ENCODE measurements around the gene ZBTB2. TPM values are rescaled to one million over a fixed set of nuclear protein-coding genes. Genes with fewer than 3 reads are reported as not detected.

Gene ZBTB2
- total RNA-seq, 1 donor from 2014 or later, result 17.5 TPM

DNA sequence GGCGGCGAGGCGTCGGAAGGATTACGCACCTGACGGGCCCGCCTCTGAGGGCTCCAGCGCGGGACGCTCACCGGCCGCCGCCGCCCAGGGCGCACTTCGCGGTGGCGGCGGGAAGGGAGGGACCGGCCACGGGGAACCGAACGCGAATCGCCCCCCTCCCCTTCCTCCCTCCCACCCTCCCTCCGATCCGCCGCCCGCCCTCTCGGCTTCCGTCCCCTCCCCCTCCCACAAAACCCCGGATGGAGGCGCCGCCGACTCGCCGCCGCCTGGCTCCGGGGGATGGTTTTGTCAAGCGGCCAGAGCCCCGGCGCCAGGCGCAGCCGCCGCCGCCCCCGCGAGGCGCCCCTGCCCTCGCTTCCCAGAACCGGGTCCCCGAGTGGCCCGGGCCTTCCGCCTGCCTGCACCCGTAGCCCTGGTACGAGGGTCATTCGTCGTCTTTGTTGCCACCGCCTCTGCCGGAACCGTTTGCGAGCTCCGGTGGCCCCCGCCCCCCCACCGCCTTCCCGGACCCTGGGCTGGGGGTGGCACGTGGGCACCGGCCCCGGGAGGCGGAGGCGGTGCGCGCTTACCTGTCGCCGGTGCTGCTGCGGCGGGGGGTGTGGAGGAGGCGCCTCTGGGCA, 398 bp downstream of the ZBTB2 start:
- TF ChIP-seq CTCF (conservative IDR thresholded peaks at IDR 0.05), result no peak
- no peaks in the 10 kb centered on the region for H3K36me3 Mint-ChIP-seq (ENCODE audit: low read depth)
- no peaks in the 10 kb centered on the region for H3K27me3 Mint-ChIP-seq (ENCODE audit: low read depth)
- peak; percentile 78 for DNase-seq (ENCODE audit: low read depth, low spot score)
- no peak overlapping the region for H3K4me3 Mint-ChIP-seq
- H3K4me1 Mint-ChIP-seq, result peaks cover 51% of the 10 kb centered on the region
- H3K9me3 Mint-ChIP-seq, result no peaks in the 10 kb centered on the region
- no peak overlapping the region for H3K27ac Mint-ChIP-seq (ENCODE audit: unreplicated experiment)

- Mint-ChIP-seq H3K27ac (ENCODE audit: unreplicated experiment) (no peak overlapping the region), H3K4me1 (peaks cover 49% of the 10 kb centered on the region), H3K36me3 (ENCODE audit: low read depth) (no peaks in the 10 kb centered on the region), H3K27me3 (ENCODE audit: low read depth) (no peaks in the 10 kb centered on the region), H3K4me3 (peak overlapping the region; percentile 85), H3K9me3 (no peaks in the 10 kb centered on the region)
- DNase-seq (ENCODE audit: low read depth, low spot score), result peak; percentile 94
- no peak for TF ChIP-seq CTCF (conservative IDR thresholded peaks at IDR 0.05)
Observed at GRCh38 chr6:151390276-151390850, 996 bp downstream of the ZBTB2 start.

DNA sequence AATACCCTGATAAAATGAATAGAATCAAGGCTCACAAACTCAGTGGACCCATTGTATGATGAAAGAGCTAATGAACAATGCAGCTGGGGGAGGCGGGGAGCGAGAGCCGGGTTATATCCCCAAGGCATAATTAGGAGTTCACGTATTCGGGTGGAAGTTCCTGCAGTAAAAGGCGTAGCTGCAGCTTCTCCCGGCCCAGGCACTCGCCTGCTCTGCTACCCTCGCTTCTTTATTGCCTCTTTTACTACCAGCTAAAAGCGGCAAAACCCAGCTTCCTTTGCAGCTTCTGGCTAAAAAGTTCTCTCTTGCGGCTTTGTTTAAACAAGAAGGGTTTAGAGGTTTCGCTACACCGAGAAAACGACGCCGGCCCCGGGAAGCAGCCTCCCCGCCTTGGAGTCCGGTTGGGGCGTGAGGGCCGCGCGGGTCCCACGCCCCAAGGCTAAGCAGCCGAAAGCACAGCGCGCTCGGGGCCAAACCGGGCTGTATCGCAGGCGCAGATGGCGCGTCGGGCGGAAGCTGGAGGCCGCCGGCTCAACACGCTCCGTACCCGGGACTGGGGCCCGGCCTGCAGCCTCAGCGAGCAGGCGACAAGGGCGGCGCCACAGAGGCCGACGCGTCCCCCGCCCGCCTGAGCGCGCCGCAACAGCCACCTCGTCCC, 1.6 kb downstream of the ZBTB2 start:
- Mint-ChIP-seq H3K9me3 (no peaks in the 10 kb centered on the region), H3K27ac (ENCODE audit: unreplicated experiment) (peak overlapping the region; percentile 93), H3K36me3 (ENCODE audit: low read depth) (no peaks in the 10 kb centered on the region), H3K4me1 (peaks cover 45% of the 10 kb centered on the region), H3K27me3 (ENCODE audit: low read depth) (no peaks in the 10 kb centered on the region), H3K4me3 (peak overlapping the region; percentile 96)
- no peak for TF ChIP-seq CTCF (conservative IDR thresholded peaks at IDR 0.05)
- DNase-seq (ENCODE audit: low read depth, low spot score), result peak; percentile 49

GRCh38 chr6:151388997-151389617, 2.3 kb downstream of the ZBTB2 start:
- Mint-ChIP-seq H3K4me3 (peak overlapping the region; percentile 96), H3K9me3 (no peaks in the 10 kb centered on the region), H3K27ac (ENCODE audit: unreplicated experiment) (peak overlapping the region; percentile 93), H3K4me1 (peaks cover 45% of the 10 kb centered on the region), H3K27me3 (ENCODE audit: low read depth) (no peaks in the 10 kb centered on the region), H3K36me3 (ENCODE audit: low read depth) (no peaks in the 10 kb centered on the region)
- DNase-seq (ENCODE audit: low read depth, low spot score), result no peak
- no peak for TF ChIP-seq CTCF (conservative IDR thresholded peaks at IDR 0.05)

DNA sequence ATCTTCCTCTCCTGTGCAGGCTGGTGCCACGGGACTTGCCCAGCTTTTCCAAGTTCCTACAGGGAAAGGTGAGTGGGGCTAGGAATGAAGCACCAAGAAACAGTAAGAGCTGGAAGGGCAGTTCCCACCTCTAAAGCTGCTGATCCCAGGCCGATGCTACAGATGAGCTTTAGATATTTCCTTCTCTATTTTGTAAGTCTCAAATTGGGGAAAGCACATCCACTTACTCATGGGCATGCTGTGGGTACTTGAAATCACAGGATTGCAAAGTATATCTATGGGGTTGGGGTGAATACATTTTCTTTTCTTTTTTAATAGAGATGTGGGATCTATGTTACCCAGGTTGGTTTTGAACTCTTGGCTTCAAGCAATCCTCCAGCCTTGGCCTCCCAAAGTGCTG, 3.1 kb downstream of the ZBTB2 start:
- Mint-ChIP-seq H3K36me3 (ENCODE audit: low read depth) (no peaks in the 10 kb centered on the region), H3K9me3 (no peaks in the 10 kb centered on the region), H3K27ac (ENCODE audit: unreplicated experiment) (no peak overlapping the region), H3K27me3 (ENCODE audit: low read depth) (no peaks in the 10 kb centered on the region), H3K4me1 (peaks cover 38% of the 10 kb centered on the region), H3K4me3 (peak overlapping the region; percentile 41)
- DNase-seq (ENCODE audit: low read depth, low spot score), result no peak
- no peak for TF ChIP-seq CTCF (conservative IDR thresholded peaks at IDR 0.05)
